Prostate gland (tissue), 2 donors: ENCODE data around the gene BICDL1.

ENCODE experiments used
- POLR2A ChIP-seq: fragments of 450-650 bp; IDR thresholded peaks from one replicate; pipeline ENCODE4 v1.6.1; 2016; ENCODE audit warnings: antibody characterized with exemption, mild to moderate bottlenecking
- POLR2AphosphoS5 ChIP-seq: sonication (generic); formaldehyde crosslinking; IDR thresholded peaks from one replicate; pipeline ENCODE4 v1.6.1; 2017; ENCODE audit warnings: antibody characterized with exemption
- TF ChIP-seq, protein P1 (sequence below), 4 experiments: fragments of 200-600 bp in 2 of 4; fragments of 450-650 bp in 2 of 4; sonication (generic) in 2 of 4; IDR thresholded peaks; 1 replicate in 3 of 4; 2 replicates in 1 of 4; pipeline ENCODE4 v1.5.1; 2016 to 2019; ENCODE audit warnings: antibody characterized with exemption in 4 of 4, mild to moderate bottlenecking in 2 of 4, moderate library complexity in 2 of 4

DNA sequence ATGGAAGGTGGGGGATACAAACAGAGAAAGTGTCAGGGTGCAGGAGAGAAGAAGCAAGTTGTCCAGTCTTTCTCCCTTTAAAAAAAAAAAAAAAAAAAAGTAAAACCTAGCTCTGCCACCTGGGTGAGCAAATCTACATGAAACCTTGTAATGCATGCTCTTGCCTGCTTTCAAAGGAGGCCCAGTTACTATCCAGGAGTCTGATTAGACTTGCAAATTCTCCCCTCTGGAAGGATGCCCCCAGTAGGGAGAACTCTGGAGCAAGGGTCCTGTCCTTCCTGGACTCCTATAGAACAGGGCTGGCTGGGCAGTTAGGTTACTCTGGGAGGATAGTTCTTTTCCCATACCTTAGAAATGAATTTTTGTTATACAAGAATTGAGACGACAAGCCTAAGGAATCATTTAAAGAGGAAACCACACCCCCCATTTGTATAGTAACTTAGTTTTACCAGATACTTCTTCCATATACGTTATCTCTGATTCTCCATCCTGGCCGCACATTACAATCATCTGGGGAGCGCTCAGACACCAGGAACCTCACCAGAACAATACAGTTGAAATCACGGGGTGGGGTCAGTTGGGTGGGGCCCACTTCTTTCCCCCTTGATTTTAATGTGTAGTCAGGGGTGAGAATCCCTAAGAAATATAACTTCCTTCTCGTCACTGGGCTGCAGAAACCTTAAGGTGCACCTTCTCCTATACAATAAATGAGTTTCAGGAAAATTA lies 97.0 kb downstream of the BICDL1 start:
- TF ChIP-seq POLR2A (no peak), POLR2AphosphoS5 (no peak)
- TF ChIP-seq, protein P1, sequence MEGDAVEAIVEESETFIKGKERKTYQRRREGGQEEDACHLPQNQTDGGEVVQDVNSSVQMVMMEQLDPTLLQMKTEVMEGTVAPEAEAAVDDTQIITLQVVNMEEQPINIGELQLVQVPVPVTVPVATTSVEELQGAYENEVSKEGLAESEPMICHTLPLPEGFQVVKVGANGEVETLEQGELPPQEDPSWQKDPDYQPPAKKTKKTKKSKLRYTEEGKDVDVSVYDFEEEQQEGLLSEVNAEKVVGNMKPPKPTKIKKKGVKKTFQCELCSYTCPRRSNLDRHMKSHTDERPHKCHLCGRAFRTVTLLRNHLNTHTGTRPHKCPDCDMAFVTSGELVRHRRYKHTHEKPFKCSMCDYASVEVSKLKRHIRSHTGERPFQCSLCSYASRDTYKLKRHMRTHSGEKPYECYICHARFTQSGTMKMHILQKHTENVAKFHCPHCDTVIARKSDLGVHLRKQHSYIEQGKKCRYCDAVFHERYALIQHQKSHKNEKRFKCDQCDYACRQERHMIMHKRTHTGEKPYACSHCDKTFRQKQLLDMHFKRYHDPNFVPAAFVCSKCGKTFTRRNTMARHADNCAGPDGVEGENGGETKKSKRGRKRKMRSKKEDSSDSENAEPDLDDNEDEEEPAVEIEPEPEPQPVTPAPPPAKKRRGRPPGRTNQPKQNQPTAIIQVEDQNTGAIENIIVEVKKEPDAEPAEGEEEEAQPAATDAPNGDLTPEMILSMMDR (IDR thresholded peaks at IDR 0.05) = no peak
